GM20000 (cell line): Measurements from ENCODE around the gene CTR9.
A peak's percentile ranks its signal among the peaks of the same experiment; 100 is the strongest.

Experiments used
- DNase-seq: peaks from one replicate; pipeline ENCODE4 v3.0.0; 2012; ENCODE audit warnings: low spot score
- CTCF ChIP-seq: IDR thresholded peaks from 2 replicates; pipeline ENCODE4 v1.5.1; 2012; ENCODE audit warnings: mild to moderate bottlenecking, control low read depth; ENCODE audit errors: extremely low read depth, missing control alignments

Gene CTR9

DNA sequence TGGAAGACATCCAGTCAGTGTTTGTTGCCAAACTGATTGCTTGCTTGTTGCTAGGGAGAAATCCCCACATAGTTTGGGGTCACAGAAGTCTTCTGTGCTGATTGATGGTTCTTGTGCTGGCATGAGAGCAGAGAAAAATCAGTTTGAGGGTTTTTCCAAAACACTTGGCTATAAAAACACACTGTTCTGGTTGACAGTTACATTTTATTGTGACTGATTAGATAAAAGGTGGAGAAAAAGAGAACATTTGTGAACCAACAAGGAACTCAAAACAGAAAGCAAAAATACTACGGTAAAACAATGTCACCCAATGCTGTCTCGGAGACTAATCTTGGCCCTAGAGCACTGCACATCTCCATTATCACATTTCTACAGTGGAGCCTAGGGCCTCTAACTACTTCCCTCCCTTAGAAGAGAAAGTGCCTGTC lies 72.1 kb downstream of the CTR9 start:
- peak; percentile 33 for DNase-seq
- no peak for TF ChIP-seq CTCF

GRCh38 chr11:10824888-10825287 lies 73.8 kb downstream of the CTR9 start:
- DNase-seq: peak; percentile 21
- TF ChIP-seq CTCF: no peak

DNA sequence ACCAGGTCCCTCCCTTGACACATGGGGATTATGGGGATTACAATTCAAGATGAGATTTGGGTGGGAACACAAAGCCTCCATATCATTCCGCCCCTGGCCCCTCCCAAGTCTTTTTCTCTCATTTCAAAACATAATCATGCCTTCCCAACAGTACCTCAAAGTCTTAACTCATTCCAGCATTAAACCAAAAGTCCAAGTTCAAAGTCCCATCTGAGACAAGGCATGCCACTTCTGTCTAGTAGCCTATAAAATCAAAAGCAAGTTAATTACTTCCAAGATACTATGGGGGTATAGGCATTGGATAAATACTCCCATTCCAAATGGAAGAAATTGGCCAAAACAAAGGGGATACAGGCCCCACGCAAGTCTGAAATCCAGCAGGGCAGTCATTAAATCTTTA lies 77.4 kb downstream of the CTR9 start:
- DNase-seq: no peak
- no peak for TF ChIP-seq CTCF

DNA sequence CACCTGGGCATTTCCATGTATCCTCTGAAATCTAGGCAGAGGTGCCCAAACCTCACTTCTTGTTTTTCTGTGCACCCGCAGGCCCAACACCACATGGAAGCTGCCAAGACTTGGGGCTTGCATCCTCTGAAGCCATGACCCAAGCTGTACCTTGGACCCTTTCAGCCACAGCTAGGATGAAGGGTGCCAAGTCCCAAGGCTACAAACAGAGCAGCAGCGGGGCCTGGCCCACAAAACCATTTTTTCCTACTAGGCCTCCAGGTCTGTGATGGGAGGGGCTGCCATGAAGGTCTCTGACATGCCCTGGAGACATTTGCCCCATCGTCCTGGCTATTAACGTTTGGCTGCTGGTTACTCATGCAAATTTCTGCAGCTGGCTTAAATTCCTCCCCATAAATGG lies 78.1 kb downstream of the CTR9 start:
- TF ChIP-seq CTCF: no peak
- DNase-seq: no peak
